ENCODE measurements around the gene MYRF. TPM values are rescaled to one million over a fixed set of nuclear protein-coding genes. Genes with fewer than 3 reads are reported as not detected.

MYRF gene
- total RNA-seq, 4 donors from 2014 or later, result 0.09 to 0.95 (median 0.22) TPM; not detected in 1

DNA sequence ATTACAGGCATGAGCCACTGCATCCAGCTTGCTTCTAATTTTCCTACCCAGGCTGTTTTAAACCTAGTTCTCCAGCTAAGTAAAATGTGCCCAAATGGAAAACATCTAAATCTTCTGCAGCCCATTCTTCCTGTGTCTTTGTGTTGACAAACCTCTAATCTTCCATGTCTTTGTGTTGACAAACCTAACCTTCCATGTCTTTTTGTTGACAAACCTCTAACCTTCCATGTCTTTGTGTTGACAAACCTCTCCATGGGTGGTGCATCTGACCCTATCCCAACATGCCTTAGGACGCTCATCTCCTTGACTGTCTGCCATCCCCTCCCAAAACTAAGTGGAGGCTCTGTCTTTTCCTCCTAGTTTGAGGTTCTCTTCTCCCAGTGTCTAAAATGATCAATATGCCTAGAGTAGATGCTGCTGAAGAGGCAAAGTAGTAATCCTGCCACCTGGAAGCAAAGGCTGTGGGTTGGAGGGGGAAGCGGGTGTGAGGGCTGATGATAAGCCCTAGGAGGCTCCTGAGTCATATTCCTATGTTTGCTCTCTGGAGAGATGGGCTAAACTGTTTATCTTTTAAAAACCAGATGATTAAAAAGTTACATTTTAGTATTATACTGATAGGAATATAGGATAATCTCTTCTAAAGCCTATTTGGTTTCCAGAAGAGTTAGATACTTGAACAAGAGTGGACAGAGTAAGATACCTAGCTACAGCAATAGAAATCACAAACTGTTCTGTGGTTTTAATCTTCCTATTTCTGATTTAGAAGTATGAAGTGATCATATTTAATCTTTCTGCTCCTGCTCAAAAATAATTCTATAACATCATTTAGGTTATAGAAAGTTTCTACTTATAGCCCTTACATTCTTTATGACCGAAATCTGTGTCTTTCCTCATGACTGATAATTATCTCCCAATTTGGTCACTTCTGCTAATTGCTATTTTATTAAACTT lies 48.2 kb downstream of the MYRF start:
- Histone ChIP-seq H3K27ac (no peak overlapping the region), H3K36me3 (peaks cover 0 to 38% (median 0%) of the 10 kb centered on the region in 3 donors), H3K4me1 (peaks cover 0 to 11% (median 0%) of the 10 kb centered on the region in 3 donors), H3K27me3 (no peaks in the 10 kb centered on the region), H3K4me3 (no peak overlapping the region), H3K9me3 (no peaks in the 10 kb centered on the region)
- TF ChIP-seq, protein P1, sequence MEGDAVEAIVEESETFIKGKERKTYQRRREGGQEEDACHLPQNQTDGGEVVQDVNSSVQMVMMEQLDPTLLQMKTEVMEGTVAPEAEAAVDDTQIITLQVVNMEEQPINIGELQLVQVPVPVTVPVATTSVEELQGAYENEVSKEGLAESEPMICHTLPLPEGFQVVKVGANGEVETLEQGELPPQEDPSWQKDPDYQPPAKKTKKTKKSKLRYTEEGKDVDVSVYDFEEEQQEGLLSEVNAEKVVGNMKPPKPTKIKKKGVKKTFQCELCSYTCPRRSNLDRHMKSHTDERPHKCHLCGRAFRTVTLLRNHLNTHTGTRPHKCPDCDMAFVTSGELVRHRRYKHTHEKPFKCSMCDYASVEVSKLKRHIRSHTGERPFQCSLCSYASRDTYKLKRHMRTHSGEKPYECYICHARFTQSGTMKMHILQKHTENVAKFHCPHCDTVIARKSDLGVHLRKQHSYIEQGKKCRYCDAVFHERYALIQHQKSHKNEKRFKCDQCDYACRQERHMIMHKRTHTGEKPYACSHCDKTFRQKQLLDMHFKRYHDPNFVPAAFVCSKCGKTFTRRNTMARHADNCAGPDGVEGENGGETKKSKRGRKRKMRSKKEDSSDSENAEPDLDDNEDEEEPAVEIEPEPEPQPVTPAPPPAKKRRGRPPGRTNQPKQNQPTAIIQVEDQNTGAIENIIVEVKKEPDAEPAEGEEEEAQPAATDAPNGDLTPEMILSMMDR (IDR thresholded peaks at IDR 0.05), result no peak
- TF ChIP-seq POLR2A (IDR thresholded peaks at IDR 0.05), result no peak
- no peak for DNase-seq
- intact Hi-C loops (cut with DNase I), result loop anchor here (5.0 kb wide), 1 partner anchor 87 kb away; no protein-coding TSS in a partner anchor
- WGBS, 2 donors, result 87 to 95% methylated on average over 3 of the region's 3 CpGs

DNA sequence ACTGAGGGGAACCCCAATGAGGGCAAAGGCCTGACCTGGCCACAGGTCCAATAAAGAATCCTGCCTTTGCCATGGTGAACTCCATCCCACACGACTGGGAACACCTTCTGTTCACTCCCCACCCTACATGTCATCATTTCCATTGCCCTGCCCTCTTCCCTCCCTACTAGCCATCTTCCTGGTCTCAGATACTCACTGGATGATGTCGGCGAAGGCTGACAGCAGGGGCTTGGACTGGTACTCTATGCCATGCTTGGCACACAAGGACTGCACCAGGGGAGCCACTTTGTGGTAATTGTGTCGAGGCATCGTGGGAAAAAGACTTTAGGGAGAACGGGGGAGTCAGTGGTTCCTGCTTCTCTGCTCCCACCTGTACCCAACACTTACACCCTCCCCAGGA lies 50.2 kb downstream of the MYRF start:
- DNase-seq, result no peak
- 90 to 91% methylated on average over 5 to 6 of the region's 6 CpGs for WGBS, 2 donors
- Histone ChIP-seq H3K9me3 (no peaks in the 10 kb centered on the region), H3K36me3 (peaks cover 0 to 47% (median 0%) of the 10 kb centered on the region in 3 donors), H3K4me3 (no peak overlapping the region), H3K27ac (no peak overlapping the region), H3K27me3 (no peaks in the 10 kb centered on the region), H3K4me1 (peaks cover 0 to 3% (median 0%) of the 10 kb centered on the region in 3 donors)
- TF ChIP-seq, protein P1 (IDR thresholded peaks at IDR 0.05), result no peak
- no peak for TF ChIP-seq POLR2A (IDR thresholded peaks at IDR 0.05)
- intact Hi-C loops (cut with DNase I), result loop anchor here (5.0 kb wide), 1 partner anchor 85 kb away; no protein-coding TSS in a partner anchor

DNA sequence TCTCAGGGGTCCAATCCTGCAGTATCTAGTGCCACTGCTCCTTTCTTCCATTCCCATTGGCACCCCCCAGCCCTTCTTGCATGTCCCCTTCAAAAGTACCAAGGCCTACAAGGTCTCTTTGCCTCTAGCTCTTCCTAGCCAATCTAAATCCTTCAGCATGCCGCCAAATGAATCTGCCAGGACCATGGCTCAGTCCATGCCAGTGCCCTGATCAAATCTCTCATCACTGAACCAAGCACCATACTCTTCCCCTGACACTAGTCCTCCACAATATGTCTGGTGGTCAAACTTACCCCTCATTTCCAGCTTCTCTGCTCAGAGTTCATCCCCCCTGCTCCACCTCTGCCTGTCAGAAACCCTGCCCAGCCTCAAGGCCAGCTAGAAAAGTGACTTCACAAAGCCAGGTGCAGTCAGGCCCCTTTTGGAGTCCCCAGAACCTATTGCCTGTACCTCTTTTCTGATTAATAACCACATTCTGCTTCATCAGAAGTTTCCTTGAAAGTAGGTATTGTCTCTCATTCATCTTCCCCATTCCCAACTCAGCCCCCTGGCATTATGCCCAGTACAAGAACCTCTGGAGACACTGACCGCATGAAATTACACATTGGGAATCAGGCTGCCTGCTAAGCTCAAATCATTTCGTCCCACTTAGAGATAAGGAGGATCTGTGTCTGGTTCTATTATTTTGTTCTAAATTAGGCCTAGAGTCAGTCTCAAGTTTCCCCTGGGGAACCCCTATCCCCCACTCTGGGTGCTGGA lies 51.6 kb downstream of the MYRF start:
- peaks cover 0 to 58% (median 0%) of the 10 kb centered on the region in 3 donors for H3K36me3 ChIP-seq
- intact Hi-C loops (cut with DNase I), result loop anchor here (5.0 kb wide), 1 partner anchor 83 kb away; no protein-coding TSS in a partner anchor
- WGBS, 2 donors, result 79 to 80% methylated on average over 3 of the region's 3 CpGs

DNA sequence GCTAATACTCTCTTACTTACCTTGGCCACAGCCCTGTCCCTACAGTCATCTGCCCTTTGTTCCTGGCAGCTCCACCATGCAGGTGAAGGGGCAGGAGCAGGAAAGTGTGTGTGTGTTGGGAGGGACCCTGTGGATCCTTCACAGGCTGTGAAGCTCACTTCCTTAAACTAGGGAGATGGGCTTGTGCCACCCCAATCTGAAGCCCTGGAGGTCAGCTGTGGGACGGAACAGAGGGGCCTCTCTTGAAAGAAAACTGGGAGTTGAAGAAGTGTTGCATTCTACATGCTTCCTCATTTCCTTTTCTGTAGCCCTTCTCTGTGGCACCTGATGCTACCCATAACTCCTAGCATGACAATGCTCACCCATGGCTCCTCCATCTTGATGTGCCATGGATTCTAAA lies 52.7 kb downstream of the MYRF start:
- Histone ChIP-seq H3K4me3 (no peak overlapping the region), H3K27ac (no peak overlapping the region), H3K36me3 (peaks cover 0 to 68% (median 4%) of the 10 kb centered on the region in 3 donors), H3K4me1 (no peaks in the 10 kb centered on the region), H3K27me3 (no peaks in the 10 kb centered on the region), H3K9me3 (no peaks in the 10 kb centered on the region)
- intact Hi-C loops (cut with DNase I), result no loop called here
- no peak for TF ChIP-seq POLR2A (IDR thresholded peaks at IDR 0.05)
- TF ChIP-seq, protein P1 (IDR thresholded peaks at IDR 0.05), result no peak
- no peak for DNase-seq
- 75 to 88% methylated on average over 1 of the region's 1 CpG for whole genome bisulfite sequencing, 2 donors

More for the DNA sequence above, 51.6 kb downstream of the MYRF start:
- Histone ChIP-seq H3K27me3 (no peaks in the 10 kb centered on the region), H3K4me1 (no peaks in the 10 kb centered on the region), H3K9me3 (no peaks in the 10 kb centered on the region), H3K27ac (no peak overlapping the region), H3K4me3 (no peak overlapping the region)
- TF ChIP-seq POLR2A (IDR thresholded peaks at IDR 0.05), result no peak
- TF ChIP-seq, protein P1 (IDR thresholded peaks at IDR 0.05), result no peak
- DNase-seq, result no peak
